Sigmoid colon (tissue), 7 donors: Measurements from ENCODE around the gene SEMA3F. TPM values are rescaled to one million over a fixed set of nuclear protein-coding genes. Genes with fewer than 3 reads are reported as not detected.

Experiments
- DNase-seq: peaks from one replicate; pipeline ENCODE4 v3.0.0-alpha.2; 2019
- H3K27ac ChIP-seq, 4 donors: fragments of 200-600 bp; sonication (generic); one replicate each; pipeline ENCODE4 v1.5.1; 2016 to 2019; ENCODE audit warnings: mild to moderate bottlenecking in 1 of 4
- H3K27me3 ChIP-seq, 3 donors: fragments of 200-600 bp; sonication (generic); one replicate each; pipeline ENCODE4 v1.5.1; 2019; ENCODE audit warnings: mild to moderate bottlenecking in 1 of 3
- H3K36me3 ChIP-seq, 4 donors: fragments of 200-600 bp; sonication (generic); one replicate each; pipeline ENCODE4 v1.5.1; 2016 to 2019
- H3K4me1 ChIP-seq, 4 donors: fragments of 200-600 bp; sonication (generic); one replicate each; pipeline ENCODE4 v1.5.1; 2017 to 2019
- H3K4me3 ChIP-seq, 4 donors: fragments of 200-600 bp; sonication (generic); one replicate each; pipeline ENCODE4 v1.5.1; 2017 to 2019; ENCODE audit warnings: mild to moderate bottlenecking in 2 of 4, moderate library complexity in 1 of 4
- H3K9me3 ChIP-seq, 4 donors: fragments of 200-600 bp in 3 of 4; sonication (generic) in 3 of 4; one replicate each; pipeline versions ENCODE4 v1.5.1 to v1.6.1; 2013 to 2019
- EP300 ChIP-seq, 4 donors: sonication (generic); formaldehyde crosslinking; IDR thresholded peaks; one replicate each; pipeline ENCODE4 v1.6.1; 2017; ENCODE audit warnings: antibody characterized with exemption in 4 of 4
- POLR2A ChIP-seq, 2 donors: fragments of 450-650 bp; IDR thresholded peaks; one replicate each; pipeline ENCODE4 v1.6.1; 2016; ENCODE audit warnings: antibody characterized with exemption in 2 of 2, mild to moderate bottlenecking in 2 of 2, moderate library complexity in 2 of 2
- POLR2AphosphoS5 ChIP-seq, 4 donors: sonication (generic); formaldehyde crosslinking; IDR thresholded peaks; one replicate each; pipeline ENCODE4 v1.6.1; 2017; ENCODE audit warnings: antibody characterized with exemption in 4 of 4
- WGBS, 2 donors: extraction: QIAGEN DNeasy Blood & Tissue Kit; methylation state at CpG; one replicate each; pipeline ENCODE4 v1.1.7; 2013; 5-methylcytosine and 5-hydroxymethylcytosine counted together
- intact Hi-C: fragments of 100-400 bp; cut with DNase I; formaldehyde crosslinking; loops from one replicate; pipeline ENCODE4 v1.15.1; 2023
- polyA plus RNA-seq, 3 donors: library from polyadenylated mRNA; stranded (reverse); fragments of 200-250 nt; gene quantifications; one replicate each; pipeline ENCODE4 v1.2.3, GENCODE V29; 2013
- total RNA-seq, 4 donors: library from RNA; depleted of rRNA; stranded (reverse); fragments of >200 nt; gene quantifications; one replicate each; pipeline ENCODE4 v1.1.0, GENCODE V29; 2016
- TF ChIP-seq, protein P1 (sequence below), 4 experiments: fragments of 450-650 bp in 3 of 4; fragments of 200-600 bp in 1 of 4; IDR thresholded peaks; one replicate each; pipeline ENCODE4 v1.5.1; 2016 to 2019; ENCODE audit warnings: antibody characterized with exemption in 4 of 4, mild to moderate bottlenecking in 3 of 4, moderate library complexity in 2 of 4
- donor health status: healthy with polysubstance abuse.
- donor health status: Bipolar disorder and iron deficiency.
- donor health status: healthy.

SEMA3F gene
- total and polyA plus RNA-seq, 7 donors, result 0.60 to 12.3 (median 7.5) TPM

DNA sequence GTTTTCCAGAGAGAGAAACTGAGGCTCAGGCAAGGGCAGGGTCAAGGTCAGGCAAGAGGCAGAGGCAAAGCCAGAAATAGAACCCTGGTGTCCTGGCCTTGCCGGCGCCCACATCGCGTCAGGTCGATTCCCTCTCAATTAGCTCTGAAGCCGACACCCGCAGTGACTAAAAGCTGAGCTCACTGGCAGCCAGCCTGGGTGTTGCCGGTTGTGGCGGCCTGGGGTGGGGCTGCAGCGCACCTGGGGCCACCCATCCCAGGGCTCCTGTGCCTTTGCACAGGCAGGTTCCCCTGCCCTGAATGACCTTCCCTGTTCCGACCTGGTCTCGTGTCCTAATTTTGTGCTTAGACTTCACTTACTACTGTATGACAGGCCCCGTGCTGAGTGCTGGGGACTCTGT, 6.2 kb downstream of the SEMA3F start:
- WGBS, 2 donors, result 23 to 65% methylated on average over 13 of the region's 13 CpGs
- TF ChIP-seq, protein P1, sequence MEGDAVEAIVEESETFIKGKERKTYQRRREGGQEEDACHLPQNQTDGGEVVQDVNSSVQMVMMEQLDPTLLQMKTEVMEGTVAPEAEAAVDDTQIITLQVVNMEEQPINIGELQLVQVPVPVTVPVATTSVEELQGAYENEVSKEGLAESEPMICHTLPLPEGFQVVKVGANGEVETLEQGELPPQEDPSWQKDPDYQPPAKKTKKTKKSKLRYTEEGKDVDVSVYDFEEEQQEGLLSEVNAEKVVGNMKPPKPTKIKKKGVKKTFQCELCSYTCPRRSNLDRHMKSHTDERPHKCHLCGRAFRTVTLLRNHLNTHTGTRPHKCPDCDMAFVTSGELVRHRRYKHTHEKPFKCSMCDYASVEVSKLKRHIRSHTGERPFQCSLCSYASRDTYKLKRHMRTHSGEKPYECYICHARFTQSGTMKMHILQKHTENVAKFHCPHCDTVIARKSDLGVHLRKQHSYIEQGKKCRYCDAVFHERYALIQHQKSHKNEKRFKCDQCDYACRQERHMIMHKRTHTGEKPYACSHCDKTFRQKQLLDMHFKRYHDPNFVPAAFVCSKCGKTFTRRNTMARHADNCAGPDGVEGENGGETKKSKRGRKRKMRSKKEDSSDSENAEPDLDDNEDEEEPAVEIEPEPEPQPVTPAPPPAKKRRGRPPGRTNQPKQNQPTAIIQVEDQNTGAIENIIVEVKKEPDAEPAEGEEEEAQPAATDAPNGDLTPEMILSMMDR (IDR thresholded peaks at IDR 0.05), result no peak
- TF ChIP-seq POLR2AphosphoS5 (IDR thresholded peaks at IDR 0.05) (no peak), POLR2A (IDR thresholded peaks at IDR 0.05) (no peak), EP300 (IDR thresholded peaks at IDR 0.05) (no peak)

DNA sequence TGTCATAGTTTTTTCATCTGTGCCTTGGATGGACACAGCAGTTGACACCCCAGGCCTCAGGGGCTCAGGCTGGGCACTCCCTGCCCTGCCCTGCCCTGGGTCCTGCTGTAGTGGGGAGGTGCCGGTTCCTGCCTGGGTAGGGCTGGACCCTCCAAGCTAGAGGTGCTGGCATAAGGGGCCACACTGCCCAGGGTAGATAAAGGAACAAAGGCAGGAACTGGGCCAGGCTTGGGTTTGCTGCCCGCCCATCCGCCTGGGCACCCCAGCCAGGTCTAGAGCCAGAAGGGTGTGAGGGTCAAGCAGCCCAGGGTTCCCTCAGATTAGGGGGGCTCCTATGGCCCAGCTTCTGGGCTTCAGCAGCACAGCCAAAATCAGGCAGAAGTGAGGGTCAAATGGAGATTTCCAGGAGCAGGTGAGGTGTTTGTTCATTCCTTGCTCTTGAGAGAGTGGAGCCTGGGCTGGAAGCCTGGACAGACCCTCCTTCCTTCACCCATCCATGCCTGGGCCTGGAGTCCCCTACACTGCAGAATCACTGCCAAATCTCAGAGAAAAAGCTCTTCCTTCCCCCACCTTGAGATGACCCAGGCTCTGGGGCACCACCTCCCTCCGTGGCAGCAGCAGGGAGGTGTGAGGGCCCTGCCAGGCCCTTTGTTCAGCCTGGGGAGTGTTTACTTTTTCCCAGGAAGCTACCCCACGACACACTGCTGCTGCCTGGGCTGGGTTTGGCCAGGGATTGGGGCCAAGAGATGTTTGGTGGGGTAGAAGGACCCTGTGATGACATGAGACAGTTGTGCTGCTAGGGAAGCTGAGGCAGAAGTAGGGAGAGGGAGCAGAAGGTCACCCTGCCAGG, 7.1 kb downstream of the SEMA3F start:
- Histone ChIP-seq H3K27ac (peak overlapping the region; percentile 86 to 91 (median 88)), H3K9me3 (no peaks in the 10 kb centered on the region), H3K36me3 (no peaks in the 10 kb centered on the region), H3K4me1 (peaks cover 0 to 100% (median 93%) of the 10 kb centered on the region in 4 donors), H3K4me3 (no peak overlapping the region), H3K27me3 (no peaks in the 10 kb centered on the region)
- WGBS, 2 donors, result 48 to 71% methylated on average over 5 of the region's 5 CpGs
- intact Hi-C loops, result no loop called here
- DNase-seq, result no peak
- TF ChIP-seq POLR2A (IDR thresholded peaks at IDR 0.05) (no peak), POLR2AphosphoS5 (IDR thresholded peaks at IDR 0.05) (no peak), EP300 (IDR thresholded peaks at IDR 0.05) (no peak)
- TF ChIP-seq, protein P1 (IDR thresholded peaks at IDR 0.05), result no peak

More for the DNA sequence above, 6.2 kb downstream of the SEMA3F start:
- Histone ChIP-seq H3K27ac (peak overlapping the region; percentile 86 to 91 (median 88)), H3K27me3 (no peaks in the 10 kb centered on the region), H3K4me1 (peaks cover 0 to 100% (median 93%) of the 10 kb centered on the region in 4 donors), H3K9me3 (no peaks in the 10 kb centered on the region), H3K36me3 (no peaks in the 10 kb centered on the region), H3K4me3 (no peak overlapping the region)
- no peak for DNase-seq
- intact Hi-C loops, result no loop called here

DNA sequence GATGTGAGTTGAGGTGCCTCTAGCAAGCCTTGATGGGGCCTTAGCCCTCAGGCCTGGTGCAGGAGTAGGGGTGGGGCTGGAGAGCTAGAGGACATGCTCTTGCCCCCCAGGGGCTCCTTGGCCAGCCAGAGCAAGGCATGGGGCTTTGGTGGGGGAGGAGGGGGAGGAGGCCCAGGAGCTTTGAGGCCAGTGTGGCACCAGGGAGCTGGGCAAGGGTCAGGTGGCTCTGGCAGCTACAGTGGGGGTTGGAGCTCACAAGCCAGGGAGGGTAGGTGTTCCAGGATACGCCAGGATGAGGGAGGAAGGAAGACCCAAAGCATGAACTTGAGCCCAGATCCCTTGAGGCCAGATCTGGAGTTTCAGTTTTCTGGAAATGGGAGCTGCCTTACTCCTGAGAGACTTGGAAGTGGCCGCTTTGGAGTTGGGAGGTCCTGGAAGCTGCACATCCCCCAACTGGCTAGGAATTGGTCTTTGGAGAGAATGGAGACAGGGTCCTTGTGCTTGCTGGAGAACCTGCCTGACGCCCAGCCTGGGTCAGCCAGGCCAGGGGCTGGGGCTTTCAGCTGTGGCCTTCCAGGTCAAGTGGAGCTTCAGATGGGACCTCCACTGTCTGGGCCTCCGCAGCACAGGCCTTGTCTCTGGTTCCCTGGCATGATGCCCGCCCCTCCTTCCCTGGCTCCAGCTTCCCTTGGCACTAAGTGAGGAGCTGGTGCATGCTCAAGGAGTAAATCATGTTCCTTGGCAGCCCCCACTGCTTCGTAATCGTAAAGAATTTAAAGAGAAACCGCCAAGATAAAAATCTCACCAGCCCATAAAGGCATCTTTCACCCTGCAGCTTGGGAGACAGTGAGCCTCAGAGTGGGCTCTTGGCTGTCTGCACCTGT, 8.7 kb downstream of the SEMA3F start:
- no peaks in the 10 kb centered on the region for H3K36me3 ChIP-seq
- TF ChIP-seq POLR2A (IDR thresholded peaks at IDR 0.05), result no peak
- TF ChIP-seq EP300 (IDR thresholded peaks at IDR 0.05), result no peak
- TF ChIP-seq POLR2AphosphoS5 (IDR thresholded peaks at IDR 0.05), result peak; percentile 31 to 80 (median 64)
- peaks cover 0 to 100% (median 95%) of the 10 kb centered on the region in 4 donors for H3K4me1 ChIP-seq
- peak; percentile 96 for DNase-seq
- H3K9me3 ChIP-seq, result no peaks in the 10 kb centered on the region
- H3K4me3 ChIP-seq, result no peak overlapping the region
- 35 to 61% methylated on average over 8 of the region's 8 CpGs for WGBS, 2 donors
- H3K27ac ChIP-seq, result peak overlapping the region; percentile 86 to 91 (median 88)
- intact Hi-C loops, result no loop called here
- H3K27me3 ChIP-seq, result no peaks in the 10 kb centered on the region

DNA sequence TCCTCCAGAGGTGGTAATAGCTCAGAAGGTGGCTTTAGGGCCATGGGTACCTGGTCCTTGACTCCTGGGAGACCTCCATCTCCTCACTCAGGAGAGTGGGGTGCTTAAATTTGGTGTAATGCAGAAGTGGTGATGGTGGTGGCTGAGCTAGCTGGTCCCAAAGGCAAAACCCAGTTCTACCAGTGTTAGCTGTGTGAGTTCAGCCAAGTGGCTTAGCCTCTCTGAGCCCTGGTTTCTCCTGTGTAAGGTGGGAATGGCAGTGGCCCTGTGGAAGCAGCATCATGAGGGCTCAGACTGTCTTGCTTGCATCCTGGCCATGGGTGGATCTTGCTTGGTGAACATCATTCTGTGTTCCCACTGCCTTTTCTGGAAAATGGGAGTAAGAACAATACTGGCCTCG, 9.4 kb downstream of the SEMA3F start:
- peak overlapping the region; percentile 86 to 91 (median 88) for H3K27ac ChIP-seq
- no peak overlapping the region for H3K4me3 ChIP-seq
- 39 to 56% methylated on average over 1 of the region's 1 CpG for WGBS, 2 donors
- intact Hi-C loops, result no loop called here
- no peak for DNase-seq
- no peaks in the 10 kb centered on the region for H3K27me3 ChIP-seq
- H3K9me3 ChIP-seq, result no peaks in the 10 kb centered on the region
- H3K4me1 ChIP-seq, result peaks cover 0 to 100% (median 97%) of the 10 kb centered on the region in 4 donors
- no peaks in the 10 kb centered on the region for H3K36me3 ChIP-seq
- TF ChIP-seq POLR2A (IDR thresholded peaks at IDR 0.05) (no peak), EP300 (IDR thresholded peaks at IDR 0.05) (no peak), POLR2AphosphoS5 (IDR thresholded peaks at IDR 0.05) (no peak)
- TF ChIP-seq, protein P1 (IDR thresholded peaks at IDR 0.05), result no peak
